NCI-H128 (cell line): ENCODE measurements around the gene FUBP3.

Source experiments
- DNase-seq: peaks from one replicate; lab custom pipeline; 2025; ENCODE audit not compliant: unreplicated experiment; lab: John Stamatoyannopoulos, UW

The FUBP3 gene

GRCh38 chr9:130661451-130662098 is 82.2 kb downstream of the FUBP3 start:
- DNase-seq, result no peak

DNA sequence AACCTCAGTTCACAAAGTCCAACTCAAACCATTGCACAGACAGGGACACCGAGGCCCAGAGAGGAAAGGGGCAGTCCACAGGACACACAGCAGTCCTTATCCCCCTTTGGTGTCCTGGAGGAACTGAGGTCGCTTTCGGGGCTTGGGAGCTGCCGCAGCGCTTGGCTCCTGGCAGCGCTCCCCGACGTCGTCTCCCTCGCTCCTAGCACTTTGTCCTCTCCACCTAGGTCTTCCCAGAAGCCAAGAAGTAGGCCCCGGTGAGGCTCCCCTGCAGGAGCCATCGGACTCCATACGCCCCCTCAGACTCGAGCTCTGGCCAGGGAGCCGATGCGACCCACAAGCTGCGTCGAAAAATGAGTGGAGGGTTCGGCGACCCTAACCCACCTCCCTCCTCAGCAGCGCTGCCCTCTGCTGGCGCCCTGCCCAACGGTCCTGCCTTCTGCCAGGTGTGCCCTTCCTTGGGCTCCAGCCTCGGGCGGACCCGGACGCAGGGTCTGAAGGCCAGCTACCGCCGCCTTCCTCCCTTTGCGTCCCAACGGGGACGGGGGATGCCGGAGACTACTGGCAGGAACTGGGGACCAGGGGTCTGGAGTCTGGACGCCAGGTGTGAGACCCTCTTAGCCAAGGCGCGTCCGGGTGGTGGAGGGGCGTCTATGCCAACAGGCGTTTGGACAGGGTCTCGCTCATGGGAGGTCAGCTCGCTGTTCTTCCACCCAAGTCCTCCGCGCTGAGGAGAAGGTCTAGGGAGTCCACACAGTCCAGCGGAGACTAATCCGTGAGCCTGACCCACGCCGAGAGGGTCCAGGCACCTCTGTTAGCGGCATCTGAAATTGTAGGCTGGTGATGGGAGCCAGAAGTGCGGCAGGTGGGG is 83.0 kb downstream of the FUBP3 start:
- no peak for DNase-seq

- DNase-seq, result no peak
These were observed 83.5 kb downstream of the FUBP3 start for GRCh38 chr9:130662970-130663257.

- no peak for DNase-seq
These were observed 84.0 kb downstream of the FUBP3 start for GRCh38 chr9:130663258-130663976.

GRCh38 chr9:130663977-130664250 is 84.5 kb downstream of the FUBP3 start:
- peak; percentile 79 for DNase-seq

- DNase-seq, result no peak
These were observed 85.1 kb downstream of the FUBP3 start, which contains the start of gene PRDM12 for GRCh38 chr9:130664251-130665028. Gene PRDM12 (plus strand): TSS chr9:130664594. CDS start chr9:130664654, 60 bp downstream.

GRCh38 chr9:130665029-130665430 is 85.7 kb downstream of the FUBP3 start:
- no peak for DNase-seq

DNA sequence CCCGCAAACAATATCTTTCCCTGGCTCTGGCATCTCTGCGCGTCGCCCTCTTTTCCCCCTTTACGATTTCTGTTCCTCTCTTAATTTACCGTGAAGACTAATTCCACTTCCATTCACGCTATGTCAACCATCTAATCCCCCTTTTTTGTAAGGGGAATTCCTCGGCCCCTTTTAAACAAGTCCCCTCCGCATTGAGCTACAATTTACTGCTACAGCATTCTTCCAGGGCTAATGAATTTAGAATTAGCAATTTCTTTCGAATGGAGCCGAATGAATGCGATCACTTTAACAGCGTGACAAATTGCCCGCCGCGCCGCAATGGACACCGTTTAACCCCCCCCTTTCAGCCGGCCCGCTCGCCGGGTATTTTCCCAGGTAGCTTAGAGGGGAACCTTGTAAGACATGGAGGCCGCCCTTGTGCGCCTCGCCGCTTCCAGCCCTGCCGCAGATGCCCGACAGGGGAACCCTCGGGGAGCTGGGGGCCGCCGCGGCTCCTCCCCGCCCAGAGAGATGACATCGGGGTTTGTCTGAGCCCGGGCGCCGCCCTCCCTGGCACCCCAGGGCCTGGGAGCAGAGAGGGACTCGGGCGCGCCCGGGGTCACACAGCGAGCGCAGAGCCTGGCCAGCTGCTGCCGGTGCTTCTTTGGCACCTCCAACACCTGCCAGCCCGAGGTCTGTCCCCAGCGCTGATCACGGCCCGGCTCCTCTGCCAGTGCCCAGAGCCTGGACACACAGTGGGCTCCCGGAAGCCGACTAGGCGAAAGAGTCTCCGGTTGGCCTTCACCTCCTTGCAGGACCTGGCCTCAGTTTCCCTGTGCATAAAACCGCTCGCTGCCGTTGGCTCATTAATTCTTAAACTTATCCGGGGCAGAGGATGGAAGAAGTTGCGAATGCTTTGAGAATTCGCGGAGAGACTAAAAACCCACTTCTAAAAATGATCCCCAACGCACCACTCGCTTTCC is 86.3 kb downstream of the FUBP3 start:
- DNase-seq, result no peak

GRCh38 chr9:130666393-130667119 is 87.2 kb downstream of the FUBP3 start:
- DNase-seq, result no peak

DNA sequence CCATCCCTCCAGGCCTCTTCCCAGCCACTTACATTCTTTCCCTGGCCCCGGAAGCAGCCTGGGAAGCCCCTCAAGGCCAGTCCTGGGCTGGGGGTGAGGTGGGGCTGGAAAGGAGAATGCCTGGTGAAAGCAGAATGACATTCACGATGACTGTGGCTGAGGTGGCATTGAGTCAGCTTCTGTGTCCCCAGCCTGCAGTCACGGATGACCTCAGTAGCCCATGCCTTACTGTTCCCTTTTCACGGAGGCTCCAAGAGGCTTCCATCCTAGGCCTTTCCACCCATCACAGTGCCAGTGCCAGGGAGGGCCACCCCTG is 87.7 kb downstream of the FUBP3 start:
- no peak for DNase-seq

DNA sequence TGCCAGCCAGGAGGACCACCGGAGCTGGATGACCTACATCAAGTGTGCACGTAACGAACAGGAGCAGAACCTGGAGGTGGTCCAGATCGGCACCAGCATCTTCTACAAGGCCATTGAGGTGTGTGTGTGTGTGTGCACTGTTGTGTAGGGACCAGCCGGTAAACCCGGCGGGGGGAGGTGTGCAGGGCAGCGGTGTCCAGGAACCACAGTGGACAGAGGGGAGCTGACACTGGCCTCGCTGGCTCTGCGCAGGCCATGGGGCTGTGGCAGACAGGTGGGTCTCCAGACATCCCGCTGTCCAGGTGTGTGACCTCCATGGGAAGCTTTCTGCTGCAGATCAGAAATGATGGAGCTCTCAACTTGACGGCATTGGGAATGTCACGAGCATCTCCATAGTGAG is 88.8 kb downstream of the FUBP3 start:
- DNase-seq, result no peak

GRCh38 chr9:130668659-130669058 is 89.3 kb downstream of the FUBP3 start:
- DNase-seq, result no peak

- DNase-seq, result no peak
These were observed 90.6 kb downstream of the FUBP3 start for GRCh38 chr9:130669965-130670364.

DNA sequence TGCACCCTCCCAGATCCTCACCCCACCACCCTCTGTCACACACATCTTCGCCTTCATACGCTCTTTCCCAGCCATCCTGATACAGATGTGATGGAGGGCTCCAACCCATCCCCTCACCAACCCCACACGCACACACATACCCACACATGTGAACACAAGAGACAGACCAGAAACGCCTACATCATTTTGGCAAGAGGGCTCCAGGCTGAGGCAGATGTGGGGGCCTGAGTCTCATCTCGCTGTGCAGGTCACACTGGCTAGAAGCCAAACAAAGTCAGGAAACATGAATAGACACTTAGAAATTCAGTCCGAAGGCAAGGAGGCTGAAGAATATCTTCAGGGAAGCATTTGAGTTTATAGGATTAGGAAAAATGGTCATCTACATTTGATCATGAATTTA is 91.3 kb downstream of the FUBP3 start:
- DNase-seq, result no peak

DNA sequence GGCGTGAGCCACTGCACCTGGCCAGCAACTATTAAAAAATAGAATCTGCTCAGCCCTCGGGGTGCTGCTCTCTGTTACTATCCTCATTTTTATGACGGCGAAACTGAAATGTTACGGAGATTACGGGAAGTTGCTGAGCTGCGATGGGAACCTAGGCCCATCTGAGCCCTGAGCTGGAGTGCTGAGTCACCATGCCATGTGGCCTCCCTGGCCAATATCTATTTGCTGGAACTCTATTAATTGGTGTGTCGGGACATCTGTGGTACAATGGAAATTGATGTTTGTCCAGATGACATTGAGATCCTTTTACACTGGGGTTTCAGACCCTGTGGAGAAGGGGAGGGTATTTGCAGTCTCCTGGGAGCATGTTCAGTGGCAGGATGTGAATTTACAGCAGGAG is 93.1 kb downstream of the FUBP3 start:
- no peak for DNase-seq

GRCh38 chr9:130672933-130673615 is 93.7 kb downstream of the FUBP3 start:
- DNase-seq, result no peak

DNA sequence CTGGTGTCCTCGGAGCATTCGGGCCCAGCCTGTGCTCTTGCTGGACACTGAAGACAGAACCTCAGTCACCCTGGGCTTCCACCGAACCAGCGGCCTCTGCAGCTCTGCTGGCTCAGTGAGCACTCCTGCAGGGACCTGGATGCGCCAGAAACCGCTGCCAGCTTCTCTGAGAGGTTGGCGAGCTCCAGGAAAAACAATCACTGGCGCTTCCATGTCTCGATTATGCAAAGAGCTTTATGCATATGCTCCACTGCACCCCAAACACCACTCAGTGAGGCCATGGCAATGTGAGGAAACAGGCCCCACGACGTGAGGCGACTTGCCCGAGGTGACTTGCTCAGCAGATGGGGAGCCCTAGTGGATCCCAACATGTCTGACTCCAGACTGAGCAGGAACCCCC is 96.0 kb downstream of the FUBP3 start:
- no peak for DNase-seq

DNA sequence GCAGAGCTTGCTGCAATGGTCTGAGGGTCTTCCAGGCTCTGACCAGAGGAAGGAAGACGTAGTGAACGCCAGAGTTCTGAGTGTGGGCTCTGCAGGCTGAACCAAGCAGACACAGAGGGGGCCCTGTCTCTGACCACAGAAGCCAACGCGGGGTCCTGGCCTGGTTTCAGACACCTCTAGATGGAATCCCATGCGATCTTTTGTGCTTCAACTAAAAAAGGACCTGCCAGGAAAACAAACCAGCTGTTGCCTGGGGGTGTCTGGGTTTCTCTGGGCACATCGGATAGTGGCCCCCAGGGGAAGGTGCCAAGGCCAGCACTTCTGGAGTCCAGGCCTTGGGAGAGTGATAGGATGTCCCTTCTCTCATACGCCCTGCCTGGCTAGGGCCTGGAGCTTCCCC is 97.9 kb downstream of the FUBP3 start:
- DNase-seq, result no peak
